Measurements from ENCODE around the gene RASA1.

Gene RASA1

GRCh38 chr5:87307796-87308423 is 40.2 kb downstream of the RASA1 start:
- Histone ChIP-seq H3K36me3 (ENCODE audit: control insufficient read depth, low read length) (peaks cover 21% of the 10 kb centered on the region), H3K4me1 (ENCODE audit: control insufficient read depth, low read length) (peaks cover 22% of the 10 kb centered on the region), H4K20me1 (ENCODE audit: control insufficient read depth, insufficient read depth, low read depth, low read length) (no peaks in the 10 kb centered on the region), H3K9me2 (replicated peaks; ENCODE audit: control insufficient read depth, low read length) (no peaks in the 10 kb centered on the region), H3K27ac (ENCODE audit: low read depth, low read length) (peak overlapping the region; percentile 46), H3K4me2 (ENCODE audit: low read length) (peak overlapping the region; percentile 59), H3F3A (ENCODE audit: control insufficient read depth, insufficient read depth) (no peaks in the 10 kb centered on the region), H3K4me3 (ENCODE audit: low read length) (peak overlapping the region; percentile 39), H3K9me3 (ENCODE audit: control insufficient read depth, insufficient read depth, low read length) (peaks cover 3% of the 10 kb centered on the region; the same call in 1 of the 2 replicates), H3K27me3 (ENCODE audit: control insufficient read depth, low read length) (no peaks in the 10 kb centered on the region), H3K79me2 (ENCODE audit: control insufficient read depth, low read length) (peaks cover 41% of the 10 kb centered on the region)
- TF ChIP-seq EZH2phosphoT487 (IDR thresholded peaks at IDR 0.05; ENCODE audit: borderline replicate concordance, low read length) (no peak), CTCF (IDR thresholded peaks at IDR 0.05; ENCODE audit: low read depth, low read length, poor library complexity, severe bottlenecking) (no peak)

- Histone ChIP-seq H3K4me1 (ENCODE audit: control insufficient read depth, low read length) (peaks cover 22% of the 10 kb centered on the region), H3K79me2 (ENCODE audit: control insufficient read depth, low read length) (peaks cover 55% of the 10 kb centered on the region), H3K27me3 (ENCODE audit: control insufficient read depth, low read length) (no peaks in the 10 kb centered on the region), H3K27ac (ENCODE audit: low read depth, low read length) (no peak overlapping the region), H3K4me2 (ENCODE audit: low read length) (no peak overlapping the region), H4K20me1 (ENCODE audit: control insufficient read depth, insufficient read depth, low read depth, low read length) (no peaks in the 10 kb centered on the region), H3K4me3 (ENCODE audit: low read length) (no peak overlapping the region), H3K36me3 (ENCODE audit: control insufficient read depth, low read length) (no peaks in the 10 kb centered on the region), H3K9me3 (ENCODE audit: control insufficient read depth, insufficient read depth, low read length) (no peaks in the 10 kb centered on the region), H3F3A (ENCODE audit: control insufficient read depth, insufficient read depth) (no peaks in the 10 kb centered on the region), H3K9me2 (replicated peaks; ENCODE audit: control insufficient read depth, low read length) (no peaks in the 10 kb centered on the region)
- TF ChIP-seq EZH2phosphoT487 (IDR thresholded peaks at IDR 0.05; ENCODE audit: borderline replicate concordance, low read length) (no peak), CTCF (IDR thresholded peaks at IDR 0.05; ENCODE audit: low read depth, low read length, poor library complexity, severe bottlenecking) (no peak)
Observed at GRCh38 chr5:87311405-87312279, 44.0 kb downstream of the RASA1 start.

- Histone ChIP-seq H3K4me1 (ENCODE audit: control insufficient read depth, low read length) (peaks cover 6% of the 10 kb centered on the region), H3K4me3 (ENCODE audit: low read length) (no peak overlapping the region), H3K27ac (ENCODE audit: low read depth, low read length) (no peak overlapping the region), H4K20me1 (ENCODE audit: control insufficient read depth, insufficient read depth, low read depth, low read length) (no peaks in the 10 kb centered on the region), H3K4me2 (ENCODE audit: low read length) (no peak overlapping the region), H3F3A (ENCODE audit: control insufficient read depth, insufficient read depth) (no peaks in the 10 kb centered on the region), H3K9me3 (ENCODE audit: control insufficient read depth, insufficient read depth, low read length) (no peaks in the 10 kb centered on the region; the same call in 1 of the 2 replicates), H3K27me3 (ENCODE audit: control insufficient read depth, low read length) (no peaks in the 10 kb centered on the region), H3K36me3 (ENCODE audit: control insufficient read depth, low read length) (no peaks in the 10 kb centered on the region), H3K9me2 (replicated peaks; ENCODE audit: control insufficient read depth, low read length) (no peaks in the 10 kb centered on the region), H3K79me2 (ENCODE audit: control insufficient read depth, low read length) (peaks cover 47% of the 10 kb centered on the region)
- TF ChIP-seq EZH2phosphoT487 (IDR thresholded peaks at IDR 0.05; ENCODE audit: borderline replicate concordance, low read length) (no peak), CTCF (IDR thresholded peaks at IDR 0.05; ENCODE audit: low read depth, low read length, poor library complexity, severe bottlenecking) (no peak)
Observed at GRCh38 chr5:87313216-87313615, 45.5 kb downstream of the RASA1 start.

All from DOHH2 (cell line).